Fibroblast of lung (primary cell): Measurements from ENCODE around the gene CBR3. TPM values are rescaled to one million over a fixed set of nuclear protein-coding genes. Genes with fewer than 3 reads are reported as not detected.

ENCODE experiments used
- DNase-seq, 2 donors: peaks; one replicate each; pipeline versions ENCODE4 v3.0.0 to v3.0.0-alpha.2; 2010; ENCODE audit warnings: low read depth in 2 of 2
- H2AFZ ChIP-seq: 2 replicates; pipeline ENCODE4 v1.5.1; 2012; ENCODE audit warnings: low read length, control low read depth, inconsistent platforms
- H3K27ac ChIP-seq: 2 replicates; pipeline ENCODE4 v1.5.1; 2011; ENCODE audit warnings: low read length, control low read depth; ENCODE audit not compliant: insufficient read depth
- H3K27me3 ChIP-seq: 2 replicates; pipeline ENCODE4 v1.5.1; 2011; ENCODE audit warnings: mild to moderate bottlenecking, low read length; ENCODE audit not compliant: control insufficient read depth, insufficient read depth
- H3K36me3 ChIP-seq: 2 replicates; pipeline ENCODE4 v1.5.1; 2011; ENCODE audit warnings: low read length; ENCODE audit not compliant: control insufficient read depth, insufficient read depth
- H3K4me1 ChIP-seq: 2 replicates; pipeline ENCODE4 v1.5.1; 2011; ENCODE audit warnings: low read length; ENCODE audit not compliant: control insufficient read depth, insufficient read depth; ENCODE audit errors: extremely low read depth
- H3K4me2 ChIP-seq: 2 replicates; pipeline ENCODE4 v1.5.1; 2011; ENCODE audit warnings: low read length, control low read depth; ENCODE audit not compliant: insufficient read depth; ENCODE audit errors: extremely low read depth
- H3K4me3 ChIP-seq, 4 experiments: fragments of 200-600 bp in 1 of 4; sonication (generic) in 1 of 4; replicated peaks in 1 of 4; 2 replicates each; pipeline ENCODE4 v1.5.1; 2011 to 2016; ENCODE audit warnings: low read length in 4 of 4, low read depth in 3 of 4, mild to moderate bottlenecking in 3 of 4, control low read depth in 2 of 4, inconsistent platforms in 1 of 4, mixed read lengths in 1 of 4; ENCODE audit not compliant: insufficient read depth in 1 of 4; ENCODE audit errors: control extremely low read depth in 1 of 4
- H3K79me2 ChIP-seq: 2 replicates; pipeline ENCODE4 v1.5.1; 2012; ENCODE audit warnings: mild to moderate bottlenecking, low read length, inconsistent platforms; ENCODE audit not compliant: control insufficient read depth, insufficient read depth
- H3K9ac ChIP-seq: 2 replicates; pipeline ENCODE4 v1.5.1; 2011; ENCODE audit warnings: mild to moderate bottlenecking, low read length, control low read depth; ENCODE audit not compliant: insufficient read depth
- H3K9me3 ChIP-seq: 2 replicates; pipeline ENCODE4 v1.5.1; 2012; ENCODE audit warnings: low read depth, low read length; ENCODE audit not compliant: control insufficient read depth, insufficient read depth
- H4K20me1 ChIP-seq: 2 replicates; pipeline ENCODE4 v1.5.1; 2011; ENCODE audit warnings: low read length; ENCODE audit not compliant: control insufficient read depth, insufficient read depth; ENCODE audit errors: extremely low read depth
- CTCF ChIP-seq, 2 donors: IDR thresholded peaks in 1 of 2; conservative IDR thresholded peaks in 1 of 2; 1 replicate in 1 of 2; 2 replicates in 1 of 2; pipeline ENCODE4 v1.5.1; 2011 to 2012; ENCODE audit warnings: low read length in 2 of 2, control low read depth in 1 of 2, inconsistent platforms in 1 of 2, low read depth in 1 of 2, mild to moderate bottlenecking in 1 of 2
- EZH2 ChIP-seq: IDR thresholded peaks from 2 replicates; pipeline ENCODE4 v1.5.1; 2012; ENCODE audit warnings: low read length, control low read depth, mild to moderate bottlenecking; ENCODE audit errors: missing control alignments
- polyA plus RNA-seq, 2 donors: library from polyadenylated mRNA; depleted of rRNA in 1 of 2; stranded (reverse) in 1 of 2; unstranded in 1 of 2; fragments of >200 nt; gene quantifications; 2 replicates each; pipeline ENCODE4 v1.2.1, GENCODE V29; 2011 to 2012; ENCODE audit warnings: missing spikeins in 1 of 2
- total RNA-seq: library from RNA; depleted of rRNA; stranded (reverse); fragments of >200 nt; gene quantifications from 2 replicates; pipeline ENCODE4 v1.2.1, GENCODE V29; 2014

CBR3 gene
- total and polyA plus RNA-seq, 2 donors (not counting 1 experiment from before 2014, with no cell fraction given), result 13.2 to 21.1 TPM

GRCh38 chr21:36171741-36172331 is 37.0 kb downstream of the CBR3 start:
- DNase-seq, result no peak
- H3K4me3 ChIP-seq, result no peak overlapping the region
- H3K9ac ChIP-seq, result no peak overlapping the region
- no peak overlapping the region for H2AFZ ChIP-seq
- no peaks in the 10 kb centered on the region for H3K9me3 ChIP-seq
- no peaks in the 10 kb centered on the region for H4K20me1 ChIP-seq
- TF ChIP-seq CTCF (conservative IDR thresholded peaks at IDR 0.05 in 1 of 2, IDR thresholded peaks at IDR 0.05 in 1 of 2; ENCODE audit: low read depth in 1 of 2, low read length in 2 of 2), result no peak
- TF ChIP-seq EZH2, result no peak
- no peaks in the 10 kb centered on the region for H3K27me3 ChIP-seq
- no peaks in the 10 kb centered on the region for H3K79me2 ChIP-seq
- peaks cover 3% of the 10 kb centered on the region for H3K4me1 ChIP-seq
- no peak overlapping the region for H3K4me2 ChIP-seq
- H3K36me3 ChIP-seq, result no peaks in the 10 kb centered on the region
- no peak overlapping the region for H3K27ac ChIP-seq

- Histone ChIP-seq H4K20me1 (no peaks in the 10 kb centered on the region), H3K4me2 (no peak overlapping the region), H3K4me3 (no peak overlapping the region), H3K79me2 (no peaks in the 10 kb centered on the region), H3K27ac (no peak overlapping the region), H3K36me3 (no peaks in the 10 kb centered on the region), H3K9me3 (no peaks in the 10 kb centered on the region), H3K9ac (no peak overlapping the region), H2AFZ (no peak overlapping the region), H3K27me3 (no peaks in the 10 kb centered on the region), H3K4me1 (peaks cover 3% of the 10 kb centered on the region)
- TF ChIP-seq EZH2 (no peak), CTCF (conservative IDR thresholded peaks at IDR 0.05 in 1 of 2, IDR thresholded peaks at IDR 0.05 in 1 of 2; ENCODE audit: low read depth in 1 of 2, low read length in 2 of 2) (no peak)
- DNase-seq, result no peak
Observed at GRCh38 chr21:36174780-36175179, 39.9 kb downstream of the CBR3 start.

GRCh38 chr21:36175771-36176565 is 41.1 kb downstream of the CBR3 start:
- Histone ChIP-seq H3K4me3 (no peak overlapping the region), H3K27ac (no peak overlapping the region), H3K9ac (no peak overlapping the region), H3K27me3 (no peaks in the 10 kb centered on the region), H2AFZ (no peak overlapping the region), H3K4me2 (no peak overlapping the region), H3K36me3 (no peaks in the 10 kb centered on the region), H3K9me3 (no peaks in the 10 kb centered on the region), H4K20me1 (no peaks in the 10 kb centered on the region), H3K4me1 (peaks cover 3% of the 10 kb centered on the region), H3K79me2 (no peaks in the 10 kb centered on the region)
- DNase-seq, result no peak
- TF ChIP-seq EZH2 (no peak), CTCF (conservative IDR thresholded peaks at IDR 0.05 in 1 of 2, IDR thresholded peaks at IDR 0.05 in 1 of 2; ENCODE audit: low read depth in 1 of 2, low read length in 2 of 2) (no peak)
